PC-9 (cell line): ENCODE data around the gene DLEU7. TPM values are rescaled to one million over a fixed set of nuclear protein-coding genes. Genes with fewer than 3 reads are reported as not detected.

Experiments
- BruUV-seq: library from RNA; stranded (reverse); fragments of 400-500 nt; replicated peaks from 2 replicates; lab custom pipeline; 2021; lab: Mats Ljungman, UMichigan
- CTCF ChIA-PET: fragments of 300-600 bp; sonication (Branson Sonifier 250); formaldehyde crosslinking; loops from one replicate; lab custom pipeline; 2022; ENCODE audit warnings: antibody characterized with exemption; lab: Charles Lee
- POLR2A ChIA-PET: fragments of 300-600 bp; sonication (Branson Sonifier 250); formaldehyde crosslinking; loops from one replicate; lab custom pipeline; 2022; ENCODE audit warnings: antibody characterized with exemption; ENCODE audit not compliant: unreplicated experiment; lab: Charles Lee
- DNase-seq, 2 experiments: peaks; one replicate each; pipeline versions ENCODE4 v3.0.0 to v3.0.0-alpha.2; 2015 to 2022; ENCODE audit warnings: mixed read lengths in 1 of 2
- H2AFZ ChIP-seq: fragments of 200-600 bp; sonication (generic); 2 replicates; pipeline ENCODE4 v1.8.1; 2017; ENCODE audit warnings: antibody characterized with exemption
- H3F3A ChIP-seq: fragments of 200-600 bp; sonication (generic); 2 replicates; pipeline ENCODE4 v1.8.1; 2017; ENCODE audit warnings: antibody characterized with exemption, mild to moderate bottlenecking, low read depth; ENCODE audit not compliant: insufficient read depth
- H3K27ac ChIP-seq: fragments of 200-600 bp; sonication (generic); 2 replicates; pipeline ENCODE4 v1.6.1; 2016; ENCODE audit warnings: mixed run types
- H3K27me3 ChIP-seq: fragments of 200-600 bp; sonication (generic); 2 replicates; pipeline ENCODE4 v1.6.1; 2016; ENCODE audit warnings: low read depth, mixed run types; ENCODE audit not compliant: insufficient read depth
- H3K36me3 ChIP-seq: fragments of 200-600 bp; sonication (generic); 2 replicates; pipeline ENCODE4 v1.6.1; 2016; ENCODE audit warnings: low read depth, mixed run types
- H3K4me1 ChIP-seq: fragments of 200-600 bp; sonication (generic); replicated peaks from 2 replicates; pipeline ENCODE4 v1.6.1; 2016; ENCODE audit warnings: mixed run types; ENCODE audit not compliant: insufficient read depth
- H3K4me2 ChIP-seq: fragments of 200-600 bp; sonication (generic); 2 replicates; pipeline ENCODE4 v1.6.1; 2017; ENCODE audit warnings: mixed run types
- H3K4me3 ChIP-seq: fragments of 200-600 bp; sonication (generic); 2 replicates; pipeline ENCODE4 v1.6.1; 2016; ENCODE audit warnings: mixed run types
- H3K79me2 ChIP-seq: fragments of 200-600 bp; sonication (generic); 2 replicates; pipeline ENCODE4 v1.6.1; 2017; ENCODE audit warnings: low read depth, mixed run types
- H3K9me2 ChIP-seq: fragments of 200-600 bp; sonication (generic); 2 replicates; pipeline ENCODE4 v1.8.1; 2017; ENCODE audit warnings: mild to moderate bottlenecking; ENCODE audit not compliant: insufficient read depth
- H3K9me3 ChIP-seq: fragments of 200-600 bp; sonication (generic); 2 replicates; pipeline ENCODE4 v1.8.1; 2016; ENCODE audit warnings: low read depth; ENCODE audit not compliant: insufficient read depth
- H4K20me1 ChIP-seq: fragments of 200-600 bp; sonication (generic); 2 replicates; pipeline ENCODE4 v1.8.1; 2017; ENCODE audit not compliant: insufficient read depth
- EZH2 ChIP-seq: fragments of 200-600 bp; sonication (generic); IDR thresholded peaks from 2 replicates; pipeline ENCODE4 v1.8.0; 2017; ENCODE audit warnings: antibody characterized with exemption, low read depth
- intact Hi-C: fragments of 100-400 bp; cut with micrococcal nuclease; formaldehyde crosslinking; loops from one replicate; pipeline ENCODE4 v1.10.0; 2022; ENCODE audit not compliant: unreplicated experiment
- total RNA-seq: library from RNA; stranded (reverse); gene quantifications from 2 replicates; pipeline ENCODE4 v1.2.3, GENCODE V29; 2021
- TF ChIP-seq, protein P1 (sequence below): fragments of 200-600 bp; sonication (generic); conservative IDR thresholded peaks from 2 replicates; pipeline ENCODE4 v1.6.1; 2017; ENCODE audit warnings: mixed run types, antibody characterized with exemption, mild to moderate bottlenecking, moderate library complexity

Gene DLEU7
- total RNA-seq, 1 experiment from 2014 or later = not detected

- POLR2A ChIA-PET = no interaction called here
Measured at GRCh38 chr13:50855681-50856080, 12.2 kb upstream of the DLEU7 start.

DNA sequence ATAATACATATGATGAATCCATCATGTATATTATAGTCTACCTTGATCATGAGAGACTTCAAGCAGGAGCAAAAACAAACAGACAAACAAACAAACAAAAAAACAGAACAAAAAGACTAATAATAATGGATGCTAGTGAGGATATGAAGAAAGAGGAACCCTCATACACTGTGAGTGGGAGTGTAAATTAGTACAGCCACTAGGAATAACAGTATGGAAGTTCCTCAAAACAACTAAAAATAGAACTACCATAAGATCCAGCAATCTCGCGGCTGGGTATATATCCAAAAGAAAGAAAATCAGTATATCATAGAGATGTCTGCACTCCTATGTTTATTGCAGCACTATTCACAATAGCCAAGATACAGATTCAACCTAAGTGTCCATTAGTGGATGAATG lies 7.0 kb upstream of the DLEU7 start:
- Histone ChIP-seq H3K4me1 (no peaks in the 10 kb centered on the region), H3K9me3 (no peaks in the 10 kb centered on the region; the same call in 1 of the 2 replicates), H3K9me2 (no peaks in the 10 kb centered on the region), H3F3A (no peaks in the 10 kb centered on the region), H3K4me2 (no peak overlapping the region), H3K27ac (no peak overlapping the region), H3K27me3 (no peaks in the 10 kb centered on the region), H2AFZ (no peak overlapping the region), H3K79me2 (no peaks in the 10 kb centered on the region), H3K4me3 (no peak overlapping the region), H3K36me3 (no peaks in the 10 kb centered on the region), H4K20me1 (no peaks in the 10 kb centered on the region)
- TF ChIP-seq EZH2 = no peak
- TF ChIP-seq, protein P1, sequence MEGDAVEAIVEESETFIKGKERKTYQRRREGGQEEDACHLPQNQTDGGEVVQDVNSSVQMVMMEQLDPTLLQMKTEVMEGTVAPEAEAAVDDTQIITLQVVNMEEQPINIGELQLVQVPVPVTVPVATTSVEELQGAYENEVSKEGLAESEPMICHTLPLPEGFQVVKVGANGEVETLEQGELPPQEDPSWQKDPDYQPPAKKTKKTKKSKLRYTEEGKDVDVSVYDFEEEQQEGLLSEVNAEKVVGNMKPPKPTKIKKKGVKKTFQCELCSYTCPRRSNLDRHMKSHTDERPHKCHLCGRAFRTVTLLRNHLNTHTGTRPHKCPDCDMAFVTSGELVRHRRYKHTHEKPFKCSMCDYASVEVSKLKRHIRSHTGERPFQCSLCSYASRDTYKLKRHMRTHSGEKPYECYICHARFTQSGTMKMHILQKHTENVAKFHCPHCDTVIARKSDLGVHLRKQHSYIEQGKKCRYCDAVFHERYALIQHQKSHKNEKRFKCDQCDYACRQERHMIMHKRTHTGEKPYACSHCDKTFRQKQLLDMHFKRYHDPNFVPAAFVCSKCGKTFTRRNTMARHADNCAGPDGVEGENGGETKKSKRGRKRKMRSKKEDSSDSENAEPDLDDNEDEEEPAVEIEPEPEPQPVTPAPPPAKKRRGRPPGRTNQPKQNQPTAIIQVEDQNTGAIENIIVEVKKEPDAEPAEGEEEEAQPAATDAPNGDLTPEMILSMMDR = no peak
- BruUV-seq = no TSS peak
- CTCF ChIA-PET = no interaction called here
- intact Hi-C loops = no loop called here
- no peak for DNase-seq
- POLR2A ChIA-PET = no interaction called here

More at GRCh38 chr13:50855681-50856080, 12.2 kb upstream of the DLEU7 start:
- H3K4me1 ChIP-seq = no peaks in the 10 kb centered on the region
- no peaks in the 10 kb centered on the region for H4K20me1 ChIP-seq
- no peak for DNase-seq
- no peak for TF ChIP-seq EZH2
- TF ChIP-seq, protein P1 = no peak
- peaks cover 14% of the 10 kb centered on the region; the same call in 1 of the 2 replicates for H3K27me3 ChIP-seq
- intact Hi-C loops = no loop called here
- peaks cover 1% of the 10 kb centered on the region; the same call in 1 of the 2 replicates for H3K9me2 ChIP-seq
- no peaks in the 10 kb centered on the region for H3F3A ChIP-seq
- peaks cover 7% of the 10 kb centered on the region for H3K9me3 ChIP-seq
- no peaks in the 10 kb centered on the region for H3K36me3 ChIP-seq
- BruUV-seq = no TSS peak
- H2AFZ ChIP-seq = no peak overlapping the region
- no peak overlapping the region for H3K4me2 ChIP-seq
- CTCF ChIA-PET = no interaction called here
- no peaks in the 10 kb centered on the region for H3K79me2 ChIP-seq
- no peak overlapping the region for H3K4me3 ChIP-seq
- no peak overlapping the region for H3K27ac ChIP-seq

- Histone ChIP-seq H3K27me3 (no peaks in the 10 kb centered on the region), H3K4me2 (no peak overlapping the region), H4K20me1 (no peaks in the 10 kb centered on the region), H3K36me3 (no peaks in the 10 kb centered on the region), H3K27ac (no peak overlapping the region), H3K9me3 (no peaks in the 10 kb centered on the region; the same call in 1 of the 2 replicates), H3K4me3 (no peak overlapping the region), H3K79me2 (no peaks in the 10 kb centered on the region), H3K4me1 (no peaks in the 10 kb centered on the region), H3K9me2 (no peaks in the 10 kb centered on the region), H2AFZ (no peak overlapping the region), H3F3A (no peaks in the 10 kb centered on the region)
- ChIA-PET CTCF (no interaction called here), POLR2A (no interaction called here)
- intact Hi-C loops = no loop called here
- no TSS peak for BruUV-seq
- TF ChIP-seq, protein P1 = no peak
- TF ChIP-seq EZH2 = no peak
- no peak for DNase-seq
Measured at GRCh38 chr13:50847501-50847900, 4.0 kb upstream of the DLEU7 start.
